Parathyroid adenoma (tissue), 2 donors: ENCODE data around the gene SLC35F3.

ENCODE experiments used
- H2AFZ ChIP-seq: fragments of 300-600 bp; sonication (generic); one replicate; pipeline ENCODE4 v1.7.0; 2017; ENCODE audit warnings: antibody characterized with exemption, mild to moderate bottlenecking
- H3K27ac ChIP-seq: fragments of 300-600 bp; sonication (generic); one replicate; pipeline ENCODE4 v1.7.0; 2017
- H3K27me3 ChIP-seq: fragments of 300-600 bp; sonication (generic); one replicate; pipeline ENCODE4 v1.7.0; 2017; ENCODE audit warnings: low read length; ENCODE audit not compliant: control insufficient read depth, insufficient read depth
- H3K36me3 ChIP-seq: fragments of 300-600 bp; sonication (generic); one replicate; pipeline ENCODE4 v1.7.0; 2017; ENCODE audit warnings: low read length; ENCODE audit not compliant: control insufficient read depth, insufficient read depth
- H3K4me1 ChIP-seq: fragments of 300-600 bp; sonication (generic); one replicate; pipeline ENCODE4 v1.7.0; 2017; ENCODE audit warnings: control low read depth
- H3K4me2 ChIP-seq: fragments of 300-600 bp; sonication (generic); one replicate; pipeline ENCODE4 v1.7.0; 2017; ENCODE audit warnings: low read length
- H3K4me3 ChIP-seq: fragments of 300-600 bp; sonication (generic); one replicate; pipeline ENCODE4 v1.7.0; 2017; ENCODE audit warnings: low read depth, low read length
- H3K79me2 ChIP-seq: fragments of 300-600 bp; sonication (generic); one replicate; pipeline ENCODE4 v1.7.0; 2017; ENCODE audit warnings: control low read depth
- H3K9ac ChIP-seq: fragments of 300-600 bp; sonication (generic); one replicate; pipeline ENCODE4 v1.7.0; 2017; ENCODE audit warnings: mild to moderate bottlenecking
- H3K9me3 ChIP-seq: fragments of 300-600 bp; sonication (generic); one replicate; pipeline ENCODE4 v1.7.0; 2017; ENCODE audit warnings: low read length; ENCODE audit not compliant: control insufficient read depth
- TF ChIP-seq, protein P1 (sequence below): fragments of 300-600 bp; sonication (generic); IDR thresholded peaks from one replicate; pipeline ENCODE4 v1.7.0; 2017; ENCODE audit warnings: antibody characterized with exemption, mild to moderate bottlenecking
- donor health status: primary hyperparathyroidism.

The SLC35F3 gene

DNA sequence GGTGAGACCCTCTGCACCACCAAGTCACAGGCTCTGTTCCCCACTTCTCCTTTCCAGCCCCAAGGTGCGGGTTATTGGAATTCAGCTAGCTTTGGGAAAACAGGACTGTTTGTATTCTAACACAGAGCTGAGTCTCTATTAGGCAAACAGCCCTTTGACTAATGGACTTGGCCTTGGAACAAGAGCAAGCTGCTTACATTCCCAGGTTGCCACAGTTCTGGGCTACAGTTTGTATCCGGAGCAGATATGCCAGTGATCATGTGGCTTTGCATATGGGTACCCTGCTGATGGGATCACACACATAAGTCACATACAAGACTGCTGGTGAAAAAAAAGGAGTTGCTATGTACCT lies 358.3 kb downstream of the SLC35F3 start:
- Histone ChIP-seq H3K9me3 (no peaks in the 10 kb centered on the region), H3K27ac (no peak overlapping the region), H2AFZ (no peak overlapping the region), H3K36me3 (no peaks in the 10 kb centered on the region), H3K79me2 (no peaks in the 10 kb centered on the region), H3K4me1 (no peaks in the 10 kb centered on the region), H3K4me3 (no peak overlapping the region), H3K27me3 (no peaks in the 10 kb centered on the region), H3K4me2 (no peak overlapping the region), H3K9ac (no peak overlapping the region)
- TF ChIP-seq, protein P1, sequence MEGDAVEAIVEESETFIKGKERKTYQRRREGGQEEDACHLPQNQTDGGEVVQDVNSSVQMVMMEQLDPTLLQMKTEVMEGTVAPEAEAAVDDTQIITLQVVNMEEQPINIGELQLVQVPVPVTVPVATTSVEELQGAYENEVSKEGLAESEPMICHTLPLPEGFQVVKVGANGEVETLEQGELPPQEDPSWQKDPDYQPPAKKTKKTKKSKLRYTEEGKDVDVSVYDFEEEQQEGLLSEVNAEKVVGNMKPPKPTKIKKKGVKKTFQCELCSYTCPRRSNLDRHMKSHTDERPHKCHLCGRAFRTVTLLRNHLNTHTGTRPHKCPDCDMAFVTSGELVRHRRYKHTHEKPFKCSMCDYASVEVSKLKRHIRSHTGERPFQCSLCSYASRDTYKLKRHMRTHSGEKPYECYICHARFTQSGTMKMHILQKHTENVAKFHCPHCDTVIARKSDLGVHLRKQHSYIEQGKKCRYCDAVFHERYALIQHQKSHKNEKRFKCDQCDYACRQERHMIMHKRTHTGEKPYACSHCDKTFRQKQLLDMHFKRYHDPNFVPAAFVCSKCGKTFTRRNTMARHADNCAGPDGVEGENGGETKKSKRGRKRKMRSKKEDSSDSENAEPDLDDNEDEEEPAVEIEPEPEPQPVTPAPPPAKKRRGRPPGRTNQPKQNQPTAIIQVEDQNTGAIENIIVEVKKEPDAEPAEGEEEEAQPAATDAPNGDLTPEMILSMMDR: no peak

GRCh38 chr1:234264832-234265231 lies 360.4 kb downstream of the SLC35F3 start:
- H3K9me3 ChIP-seq: no peaks in the 10 kb centered on the region
- H3K4me1 ChIP-seq: no peaks in the 10 kb centered on the region
- no peak overlapping the region for H2AFZ ChIP-seq
- H3K4me2 ChIP-seq: no peak overlapping the region
- H3K4me3 ChIP-seq: no peak overlapping the region
- TF ChIP-seq, protein P1: no peak
- H3K27ac ChIP-seq: no peak overlapping the region
- H3K36me3 ChIP-seq: no peaks in the 10 kb centered on the region
- H3K9ac ChIP-seq: no peak overlapping the region
- no peaks in the 10 kb centered on the region for H3K79me2 ChIP-seq
- no peaks in the 10 kb centered on the region for H3K27me3 ChIP-seq

DNA sequence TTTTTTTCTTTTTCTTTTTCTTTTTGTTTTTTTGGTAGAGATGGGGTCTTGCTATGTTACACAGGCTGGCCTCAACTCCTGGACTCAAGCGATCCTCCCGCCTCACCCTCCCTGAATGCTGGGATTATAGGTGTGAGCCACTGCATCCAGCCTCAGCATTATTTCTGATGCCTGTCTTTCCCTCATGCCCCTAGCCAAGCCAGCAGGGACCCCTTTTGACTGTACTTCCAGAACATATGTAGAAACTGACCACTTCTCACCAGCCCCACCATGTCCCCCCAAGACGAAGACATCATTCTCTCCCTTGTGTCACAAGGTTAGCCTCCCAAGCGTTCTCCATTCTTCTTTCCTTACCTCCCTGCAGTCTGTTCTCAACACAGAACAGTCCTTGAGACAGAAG lies 360.8 kb downstream of the SLC35F3 start:
- no peaks in the 10 kb centered on the region for H3K4me1 ChIP-seq
- H3K4me3 ChIP-seq: no peak overlapping the region
- H3K4me2 ChIP-seq: no peak overlapping the region
- H3K27ac ChIP-seq: no peak overlapping the region
- H3K79me2 ChIP-seq: no peaks in the 10 kb centered on the region
- no peaks in the 10 kb centered on the region for H3K36me3 ChIP-seq
- H3K9me3 ChIP-seq: no peaks in the 10 kb centered on the region
- no peak overlapping the region for H2AFZ ChIP-seq
- H3K9ac ChIP-seq: no peak overlapping the region
- TF ChIP-seq, protein P1: no peak
- no peaks in the 10 kb centered on the region for H3K27me3 ChIP-seq

DNA sequence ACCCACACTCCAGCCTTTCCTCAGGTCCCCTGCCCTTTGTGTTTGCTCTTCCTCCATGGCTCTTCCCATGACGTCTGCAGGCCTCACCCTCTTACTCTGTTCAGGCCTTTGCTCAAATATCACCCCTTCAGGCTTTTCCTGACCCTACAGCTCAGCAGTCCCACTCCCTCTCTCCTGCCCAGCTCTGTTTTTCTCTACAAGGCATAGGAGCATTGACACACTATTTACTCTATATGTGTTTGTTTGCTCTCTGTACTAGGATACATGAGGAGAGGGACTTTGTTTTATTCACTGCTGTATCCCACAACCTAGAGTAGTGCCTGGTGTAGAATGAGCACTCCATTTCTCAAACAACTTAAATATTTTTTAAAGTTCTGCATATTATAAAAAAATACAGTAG lies 361.4 kb downstream of the SLC35F3 start:
- no peak overlapping the region for H3K4me3 ChIP-seq
- no peak overlapping the region for H3K4me2 ChIP-seq
- H3K27me3 ChIP-seq: no peaks in the 10 kb centered on the region
- no peak overlapping the region for H3K9ac ChIP-seq
- no peak overlapping the region for H3K27ac ChIP-seq
- H3K36me3 ChIP-seq: no peaks in the 10 kb centered on the region
- no peaks in the 10 kb centered on the region for H3K4me1 ChIP-seq
- TF ChIP-seq, protein P1: no peak
- no peak overlapping the region for H2AFZ ChIP-seq
- no peaks in the 10 kb centered on the region for H3K9me3 ChIP-seq
- no peaks in the 10 kb centered on the region for H3K79me2 ChIP-seq

DNA sequence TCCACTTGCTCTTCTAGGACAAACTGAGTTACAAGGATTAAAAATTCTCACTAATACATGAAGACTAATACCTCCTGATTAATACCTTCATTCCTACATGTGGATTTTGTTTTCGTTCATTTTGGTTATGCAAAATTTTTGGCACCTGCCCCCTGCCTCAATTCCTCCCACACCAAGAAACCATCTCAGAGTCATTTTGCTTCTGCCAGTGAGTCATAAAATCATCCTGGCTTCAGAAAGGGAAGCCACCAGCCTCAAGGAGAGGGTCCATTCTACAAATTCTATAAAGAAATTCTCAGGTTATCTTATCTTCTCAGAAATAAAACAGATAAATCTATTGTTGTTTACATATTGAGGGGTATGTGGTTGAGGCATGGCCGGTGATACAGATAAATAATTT lies 365.6 kb downstream of the SLC35F3 start:
- H3K9ac ChIP-seq: no peak overlapping the region
- H3K4me2 ChIP-seq: no peak overlapping the region
- no peaks in the 10 kb centered on the region for H3K4me1 ChIP-seq
- H2AFZ ChIP-seq: no peak overlapping the region
- TF ChIP-seq, protein P1: no peak
- no peak overlapping the region for H3K4me3 ChIP-seq
- no peaks in the 10 kb centered on the region for H3K27me3 ChIP-seq
- H3K79me2 ChIP-seq: no peaks in the 10 kb centered on the region
- no peak overlapping the region for H3K27ac ChIP-seq
- H3K36me3 ChIP-seq: no peaks in the 10 kb centered on the region
- no peaks in the 10 kb centered on the region for H3K9me3 ChIP-seq
